GM23338 (cell line): ENCODE measurements around the gene NOLC1.

Experiments
- CREB1 ChIP-seq: fragments of 250-450 bp; sonication (Bioruptor Pico); IDR thresholded peaks from 2 replicates; pipeline ENCODE4 v1.5.0; 2020; ENCODE audit warnings: low read depth, mild to moderate bottlenecking, moderate library complexity
- CTCF ChIP-seq, 2 experiments: fragments of 200-600 bp in 1 of 2; sonication (generic) in 1 of 2; conservative IDR thresholded peaks; 2 replicates each; pipeline versions ENCODE4 v1.5.1 to v1.6.1; 2016 to 2017; ENCODE audit warnings: antibody characterized with exemption in 2 of 2, low read depth in 2 of 2, mild to moderate bottlenecking in 2 of 2, moderate library complexity in 1 of 2
- EZH2 ChIP-seq: fragments of 200-600 bp; sonication (generic); IDR thresholded peaks from one replicate; pipeline ENCODE4 v1.8.0; 2017; ENCODE audit warnings: antibody characterized with exemption, mild to moderate bottlenecking, low read depth; ENCODE audit not compliant: unreplicated experiment
- EZH2phosphoT487 ChIP-seq: fragments of 200-600 bp; sonication (generic); IDR thresholded peaks from one replicate; pipeline ENCODE4 v1.8.1; 2018; ENCODE audit warnings: antibody characterized with exemption; ENCODE audit not compliant: unreplicated experiment
- JUNB ChIP-seq: IDR thresholded peaks from one replicate; pipeline ENCODE4 v1.6.1; 2016; ENCODE audit warnings: antibody characterized with exemption; ENCODE audit not compliant: unreplicated experiment
- NANOG ChIP-seq: IDR thresholded peaks from 2 replicates; pipeline ENCODE4 v1.6.1; 2016; ENCODE audit warnings: antibody characterized with exemption, borderline replicate concordance
- POLR2AphosphoS5 ChIP-seq: IDR thresholded peaks from 2 replicates; pipeline ENCODE4 v1.6.1; 2016; ENCODE audit warnings: antibody characterized with exemption, low read depth
- STAT1 ChIP-seq: IDR thresholded peaks from one replicate; pipeline ENCODE4 v1.6.1; 2016; ENCODE audit warnings: antibody characterized with exemption; ENCODE audit not compliant: unreplicated experiment
- ZNF114 ChIP-seq: fragments of 250-450 bp; sonication (Bioruptor Pico); IDR thresholded peaks from 2 replicates; pipeline ENCODE4 v1.5.0; 2020; ENCODE audit warnings: mild to moderate bottlenecking, moderate library complexity
- ZNF331 ChIP-seq: fragments of 250-450 bp; sonication (Bioruptor Pico); IDR thresholded peaks from 2 replicates; pipeline ENCODE4 v1.5.0; 2020; ENCODE audit warnings: low read depth, mild to moderate bottlenecking, moderate library complexity
- ZNF462 ChIP-seq: fragments of 250-450 bp; sonication (Bioruptor Pico); IDR thresholded peaks from 2 replicates; pipeline ENCODE4 v1.5.0; 2020; ENCODE audit warnings: mild to moderate bottlenecking, moderate library complexity
- TF ChIP-seq, protein P1 (sequence below): IDR thresholded peaks from one replicate; pipeline ENCODE4 v1.6.1; 2018; ENCODE audit warnings: antibody characterized with exemption; ENCODE audit not compliant: unreplicated experiment
- TF ChIP-seq, protein P2 (sequence below): IDR thresholded peaks from 2 replicates; pipeline ENCODE4 v1.6.1; 2016; ENCODE audit warnings: antibody characterized with exemption

DNA sequence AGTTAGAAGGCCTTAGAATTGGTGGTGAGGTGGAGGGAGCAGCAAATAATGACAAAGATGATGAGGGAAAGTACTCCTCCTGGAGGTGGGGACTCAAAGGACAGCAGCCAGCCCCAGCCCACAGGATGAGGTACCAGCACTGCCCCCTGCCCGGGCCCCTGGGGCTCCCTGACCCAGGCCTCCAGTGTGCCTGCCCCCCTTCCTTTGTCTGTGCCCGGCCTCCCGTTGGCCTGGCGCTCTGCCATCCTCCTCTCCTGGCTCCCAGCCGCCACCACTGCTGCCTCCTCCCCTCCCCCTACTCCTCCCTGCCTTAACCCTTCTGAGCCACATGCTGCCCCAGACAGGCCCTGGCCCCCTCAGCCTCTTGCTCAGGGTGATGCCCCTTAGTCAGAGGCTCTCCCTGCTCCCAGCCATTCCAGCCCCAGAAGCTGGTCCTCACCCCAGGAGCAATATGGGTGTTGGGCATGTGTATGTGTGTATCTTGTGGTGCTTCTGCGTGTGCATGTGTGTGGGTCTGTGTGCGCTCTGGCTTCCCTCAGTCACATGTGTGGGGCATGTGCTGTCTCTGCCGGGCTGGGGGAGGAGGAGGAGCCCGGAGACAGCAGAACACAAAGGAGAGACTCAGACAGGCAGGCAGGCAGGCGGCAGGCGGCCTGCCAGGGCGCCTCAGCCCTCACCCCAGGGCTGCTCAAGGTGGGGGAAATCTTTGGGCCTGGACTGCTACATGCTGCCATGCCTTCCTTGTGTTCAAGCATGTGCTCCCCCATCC lies 34.6 kb upstream of the NOLC1 start:
- TF ChIP-seq EZH2 (no peak), POLR2AphosphoS5 (peak; percentile 54), CTCF (conservative IDR thresholded peaks at IDR 0.05; ENCODE audit: low read depth in 2 of 2) (peak; percentile 34 to 38; a peak in 3 of 4 replicates), EZH2phosphoT487 (no peak), ZNF114 (no peak), NANOG (no peak), CREB1 (CRISPR knock-in tag) (0 out of 2 replicates have a peak, but pooled peaks have one; percentile 16), STAT1 (no peak), JUNB (no peak), ZNF331 (CRISPR knock-in tag) (no peak), ZNF462 (CRISPR knock-in tag) (no peak)
- TF ChIP-seq, protein P1, sequence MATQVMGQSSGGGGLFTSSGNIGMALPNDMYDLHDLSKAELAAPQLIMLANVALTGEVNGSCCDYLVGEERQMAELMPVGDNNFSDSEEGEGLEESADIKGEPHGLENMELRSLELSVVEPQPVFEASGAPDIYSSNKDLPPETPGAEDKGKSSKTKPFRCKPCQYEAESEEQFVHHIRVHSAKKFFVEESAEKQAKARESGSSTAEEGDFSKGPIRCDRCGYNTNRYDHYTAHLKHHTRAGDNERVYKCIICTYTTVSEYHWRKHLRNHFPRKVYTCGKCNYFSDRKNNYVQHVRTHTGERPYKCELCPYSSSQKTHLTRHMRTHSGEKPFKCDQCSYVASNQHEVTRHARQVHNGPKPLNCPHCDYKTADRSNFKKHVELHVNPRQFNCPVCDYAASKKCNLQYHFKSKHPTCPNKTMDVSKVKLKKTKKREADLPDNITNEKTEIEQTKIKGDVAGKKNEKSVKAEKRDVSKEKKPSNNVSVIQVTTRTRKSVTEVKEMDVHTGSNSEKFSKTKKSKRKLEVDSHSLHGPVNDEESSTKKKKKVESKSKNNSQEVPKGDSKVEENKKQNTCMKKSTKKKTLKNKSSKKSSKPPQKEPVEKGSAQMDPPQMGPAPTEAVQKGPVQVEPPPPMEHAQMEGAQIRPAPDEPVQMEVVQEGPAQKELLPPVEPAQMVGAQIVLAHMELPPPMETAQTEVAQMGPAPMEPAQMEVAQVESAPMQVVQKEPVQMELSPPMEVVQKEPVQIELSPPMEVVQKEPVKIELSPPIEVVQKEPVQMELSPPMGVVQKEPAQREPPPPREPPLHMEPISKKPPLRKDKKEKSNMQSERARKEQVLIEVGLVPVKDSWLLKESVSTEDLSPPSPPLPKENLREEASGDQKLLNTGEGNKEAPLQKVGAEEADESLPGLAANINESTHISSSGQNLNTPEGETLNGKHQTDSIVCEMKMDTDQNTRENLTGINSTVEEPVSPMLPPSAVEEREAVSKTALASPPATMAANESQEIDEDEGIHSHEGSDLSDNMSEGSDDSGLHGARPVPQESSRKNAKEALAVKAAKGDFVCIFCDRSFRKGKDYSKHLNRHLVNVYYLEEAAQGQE, result no peak
- TF ChIP-seq, protein P2, sequence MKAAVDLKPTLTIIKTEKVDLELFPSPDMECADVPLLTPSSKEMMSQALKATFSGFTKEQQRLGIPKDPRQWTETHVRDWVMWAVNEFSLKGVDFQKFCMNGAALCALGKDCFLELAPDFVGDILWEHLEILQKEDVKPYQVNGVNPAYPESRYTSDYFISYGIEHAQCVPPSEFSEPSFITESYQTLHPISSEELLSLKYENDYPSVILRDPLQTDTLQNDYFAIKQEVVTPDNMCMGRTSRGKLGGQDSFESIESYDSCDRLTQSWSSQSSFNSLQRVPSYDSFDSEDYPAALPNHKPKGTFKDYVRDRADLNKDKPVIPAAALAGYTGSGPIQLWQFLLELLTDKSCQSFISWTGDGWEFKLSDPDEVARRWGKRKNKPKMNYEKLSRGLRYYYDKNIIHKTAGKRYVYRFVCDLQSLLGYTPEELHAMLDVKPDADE, result no peak
